Adipocyte (in vitro differentiated cells): ENCODE data around the gene NTN1.

Experiments used
- DNase-seq: peaks from one replicate; pipeline ENCODE4 v3.0.0-alpha.2; 2015; ENCODE audit warnings: low read depth
- H3K27me3 ChIP-seq: replicated peaks from 2 replicates; pipeline ENCODE4 v1.7.0; 2013; ENCODE audit warnings: mild to moderate bottlenecking, low read length, moderate library complexity; ENCODE audit not compliant: control insufficient read depth, insufficient read depth
- H3K36me3 ChIP-seq: 2 replicates; pipeline ENCODE4 v1.7.0; 2013; ENCODE audit warnings: low read length, mild to moderate bottlenecking, moderate library complexity; ENCODE audit not compliant: control insufficient read depth, insufficient read depth, severe bottlenecking
- H3K4me1 ChIP-seq: 2 replicates; pipeline ENCODE4 v1.7.0; 2013; ENCODE audit warnings: mild to moderate bottlenecking, low read length, moderate library complexity; ENCODE audit not compliant: control insufficient read depth, insufficient read depth
- H3K4me3 ChIP-seq: 2 replicates; pipeline ENCODE4 v1.7.0; 2013; ENCODE audit warnings: mild to moderate bottlenecking, low read length, moderate library complexity
- H3K9ac ChIP-seq: 2 replicates; pipeline ENCODE4 v1.7.0; 2013; ENCODE audit warnings: mild to moderate bottlenecking, low read length, moderate library complexity
- H3K9me3 ChIP-seq: 2 replicates; pipeline ENCODE4 v1.7.0; 2013; ENCODE audit warnings: mild to moderate bottlenecking, low read length, moderate library complexity; ENCODE audit not compliant: control insufficient read depth

NTN1 gene

GRCh38 chr17:8994319-8994718, 27.0 kb upstream of the NTN1 start:
- H3K9me3 ChIP-seq, result no peaks in the 10 kb centered on the region
- no peaks in the 10 kb centered on the region for H3K36me3 ChIP-seq
- DNase-seq, result peak; percentile 73
- H3K27me3 ChIP-seq, result peaks cover 35% of the 10 kb centered on the region
- no peak overlapping the region for H3K4me3 ChIP-seq
- no peaks in the 10 kb centered on the region for H3K4me1 ChIP-seq
- H3K9ac ChIP-seq, result no peak overlapping the region

GRCh38 chr17:8995711-8996110, 25.6 kb upstream of the NTN1 start:
- Histone ChIP-seq H3K27me3 (peaks cover 32% of the 10 kb centered on the region), H3K36me3 (no peaks in the 10 kb centered on the region), H3K4me1 (no peaks in the 10 kb centered on the region), H3K4me3 (no peak overlapping the region), H3K9me3 (peaks cover 7% of the 10 kb centered on the region), H3K9ac (no peak overlapping the region)
- DNase-seq, result no peak

GRCh38 chr17:8997994-8998628, 23.2 kb upstream of the NTN1 start:
- H3K4me3 ChIP-seq, result no peak overlapping the region
- H3K4me1 ChIP-seq, result no peaks in the 10 kb centered on the region
- no peak overlapping the region for H3K9ac ChIP-seq
- DNase-seq, result peak; percentile 43
- H3K27me3 ChIP-seq, result peaks cover 26% of the 10 kb centered on the region
- peaks cover 7% of the 10 kb centered on the region for H3K9me3 ChIP-seq
- H3K36me3 ChIP-seq, result no peaks in the 10 kb centered on the region

GRCh38 chr17:9001559-9001958, 19.8 kb upstream of the NTN1 start:
- Histone ChIP-seq H3K27me3 (peaks cover 27% of the 10 kb centered on the region), H3K36me3 (no peaks in the 10 kb centered on the region), H3K4me1 (peaks cover 2% of the 10 kb centered on the region), H3K9me3 (peaks cover 10% of the 10 kb centered on the region), H3K9ac (no peak overlapping the region), H3K4me3 (no peak overlapping the region)
- no peak for DNase-seq

GRCh38 chr17:9002227-9002605, 19.1 kb upstream of the NTN1 start:
- Histone ChIP-seq H3K9ac (no peak overlapping the region), H3K4me1 (peaks cover 2% of the 10 kb centered on the region), H3K27me3 (peaks cover 33% of the 10 kb centered on the region), H3K9me3 (peaks cover 10% of the 10 kb centered on the region), H3K4me3 (no peak overlapping the region), H3K36me3 (no peaks in the 10 kb centered on the region)
- DNase-seq, result no peak

- H3K36me3 ChIP-seq, result no peaks in the 10 kb centered on the region
- DNase-seq, result no peak
- H3K27me3 ChIP-seq, result peaks cover 33% of the 10 kb centered on the region
- no peak overlapping the region for H3K9ac ChIP-seq
- no peak overlapping the region for H3K4me3 ChIP-seq
- H3K9me3 ChIP-seq, result peaks cover 10% of the 10 kb centered on the region
- peaks cover 2% of the 10 kb centered on the region for H3K4me1 ChIP-seq
Measured at GRCh38 chr17:9002606-9003354, 18.5 kb upstream of the NTN1 start.

- Histone ChIP-seq H3K9me3 (peaks cover 10% of the 10 kb centered on the region), H3K36me3 (no peaks in the 10 kb centered on the region), H3K27me3 (peaks cover 33% of the 10 kb centered on the region), H3K9ac (no peak overlapping the region), H3K4me3 (no peak overlapping the region), H3K4me1 (peaks cover 2% of the 10 kb centered on the region)
- DNase-seq, result no peak
Measured at GRCh38 chr17:9003355-9004131, 17.8 kb upstream of the NTN1 start.

GRCh38 chr17:9004132-9004960, 17.0 kb upstream of the NTN1 start:
- Histone ChIP-seq H3K4me1 (peaks cover 2% of the 10 kb centered on the region), H3K27me3 (peaks cover 37% of the 10 kb centered on the region), H3K4me3 (no peak overlapping the region), H3K9me3 (peaks cover 10% of the 10 kb centered on the region), H3K9ac (no peak overlapping the region), H3K36me3 (no peaks in the 10 kb centered on the region)
- DNase-seq, result no peak

- Histone ChIP-seq H3K36me3 (no peaks in the 10 kb centered on the region), H3K9me3 (peaks cover 7% of the 10 kb centered on the region), H3K27me3 (peaks cover 43% of the 10 kb centered on the region), H3K9ac (no peak overlapping the region), H3K4me3 (no peak overlapping the region), H3K4me1 (peaks cover 2% of the 10 kb centered on the region)
- DNase-seq, result no peak
Measured at GRCh38 chr17:9004961-9005285, 16.4 kb upstream of the NTN1 start.

- DNase-seq, result no peak
- Histone ChIP-seq H3K9me3 (peaks cover 5% of the 10 kb centered on the region), H3K36me3 (no peaks in the 10 kb centered on the region), H3K9ac (no peak overlapping the region), H3K4me1 (peaks cover 2% of the 10 kb centered on the region), H3K4me3 (no peak overlapping the region), H3K27me3 (peaks cover 50% of the 10 kb centered on the region)
Measured at GRCh38 chr17:9006175-9006767, 15.0 kb upstream of the NTN1 start.
